NCI-H226 (cell line): ENCODE data around the gene THPO.
"Not testable (repeated sequence)": the region's sequence is repeated elsewhere in the genome, so short reads cannot be mapped to it uniquely, and the experiment has no call there.

Source experiments
- DNase-seq: peaks from one replicate; pipeline ENCODE4 v3.0.0-alpha.2; 2015

The THPO gene

DNA sequence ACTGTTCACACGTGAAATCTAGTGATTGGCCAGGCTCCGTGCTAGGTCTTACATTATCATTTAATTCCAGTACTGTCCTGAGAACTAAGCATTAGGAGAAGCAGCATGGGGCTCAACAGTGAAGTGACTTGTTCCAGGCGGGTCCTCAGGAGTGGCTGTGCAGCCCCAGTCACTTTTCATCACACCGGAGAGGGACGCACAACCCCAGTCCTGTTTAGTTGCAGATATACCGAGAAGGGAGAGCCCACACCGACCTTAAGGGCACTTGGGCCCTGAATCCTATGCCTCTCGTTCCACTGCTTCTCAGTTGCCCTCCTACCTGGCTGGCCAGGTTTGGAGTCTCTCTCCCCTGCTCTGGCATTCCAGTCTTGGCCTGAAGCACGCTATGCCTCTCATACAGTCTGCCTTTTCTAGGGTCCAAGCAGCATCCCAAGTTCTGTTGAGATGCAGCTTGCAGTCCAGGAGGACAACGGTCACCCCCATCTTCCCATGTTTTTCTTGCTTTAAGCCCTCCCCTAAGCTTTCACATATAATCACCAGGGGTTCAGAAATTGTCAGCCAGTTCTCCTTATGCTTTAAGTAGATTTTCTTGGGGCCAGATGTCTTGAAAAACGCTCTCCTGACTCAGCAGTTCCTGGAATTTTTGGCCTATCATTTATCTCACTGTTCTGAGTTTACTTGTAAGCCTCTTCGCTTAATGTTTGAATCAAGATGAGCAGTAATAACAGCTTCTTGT, 30.5 kb downstream of the THPO start:
- DNase-seq = no peak

GRCh38 chr3:184346480-184347190, 31.4 kb downstream of the THPO start:
- no peak for DNase-seq

DNA sequence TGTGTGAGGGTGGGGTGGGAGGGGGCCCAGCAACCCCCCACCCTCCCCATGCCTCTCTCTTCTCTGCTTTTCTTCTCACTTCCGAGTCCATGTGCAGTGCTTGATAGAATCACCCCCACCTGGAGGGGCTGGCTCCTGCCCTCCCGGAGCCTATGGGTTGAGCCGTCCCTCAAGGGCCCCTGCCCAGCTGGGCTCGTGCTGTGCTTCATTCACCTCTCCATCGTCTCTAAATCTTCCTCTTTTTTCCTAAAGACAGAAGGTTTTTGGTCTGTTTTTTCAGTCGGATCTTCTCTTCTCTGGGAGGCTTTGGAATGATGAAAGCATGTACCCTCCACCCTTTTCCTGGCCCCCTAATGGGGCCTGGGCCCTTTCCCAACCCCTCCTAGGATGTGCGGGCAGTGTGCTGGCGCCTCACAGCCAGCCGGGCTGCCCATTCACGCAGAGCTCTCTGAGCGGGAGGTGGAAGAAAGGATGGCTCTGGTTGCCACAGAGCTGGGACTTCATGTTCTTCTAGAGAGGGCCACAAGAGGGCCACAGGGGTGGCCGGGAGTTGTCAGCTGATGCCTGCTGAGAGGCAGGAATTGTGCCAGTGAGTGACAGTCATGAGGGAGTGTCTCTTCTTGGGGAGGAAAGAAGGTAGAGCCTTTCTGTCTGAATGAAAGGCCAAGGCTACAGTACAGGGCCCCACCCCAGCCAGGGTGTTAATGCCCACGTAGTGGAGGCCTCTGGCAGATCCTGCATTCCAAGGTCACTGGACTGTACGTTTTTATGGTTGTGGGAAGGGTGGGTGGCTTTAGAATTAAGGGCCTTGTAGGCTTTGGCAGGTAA, 32.5 kb downstream of the THPO start:
- DNase-seq = peak; percentile 33

- DNase-seq = no peak
These were observed 33.3 kb downstream of the THPO start for GRCh38 chr3:184344579-184345316.

GRCh38 chr3:184343200-184343876, 34.7 kb downstream of the THPO start:
- no peak for DNase-seq

- DNase-seq = no peak
These were observed 36.1 kb downstream of the THPO start for GRCh38 chr3:184341925-184342324.

- DNase-seq = not testable (repeated sequence)
These were observed 38.4 kb downstream of the THPO start for GRCh38 chr3:184339451-184340135.

DNA sequence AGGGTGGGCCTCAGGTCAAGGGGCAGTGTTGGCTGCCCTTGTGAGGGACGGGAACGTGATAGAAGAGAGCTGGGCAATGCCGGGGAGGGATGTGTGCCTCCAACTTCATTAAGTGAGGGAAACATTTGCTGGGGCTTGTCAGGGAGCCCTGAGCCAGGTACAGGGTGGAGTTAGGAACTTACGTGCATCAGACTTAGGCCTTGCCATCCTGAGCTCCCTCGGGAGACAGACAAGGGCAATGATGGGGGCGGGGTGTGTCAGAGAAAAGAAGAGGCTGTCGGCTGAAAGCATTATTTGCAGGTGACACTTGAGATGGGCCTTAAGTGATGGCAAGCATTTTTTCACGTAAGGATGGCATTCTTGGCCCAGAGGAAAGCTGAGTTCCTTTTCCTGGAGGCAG, 39.0 kb downstream of the THPO start:
- no peak for DNase-seq

- DNase-seq = no peak
These were observed 39.5 kb downstream of the THPO start for GRCh38 chr3:184338511-184338945.

DNA sequence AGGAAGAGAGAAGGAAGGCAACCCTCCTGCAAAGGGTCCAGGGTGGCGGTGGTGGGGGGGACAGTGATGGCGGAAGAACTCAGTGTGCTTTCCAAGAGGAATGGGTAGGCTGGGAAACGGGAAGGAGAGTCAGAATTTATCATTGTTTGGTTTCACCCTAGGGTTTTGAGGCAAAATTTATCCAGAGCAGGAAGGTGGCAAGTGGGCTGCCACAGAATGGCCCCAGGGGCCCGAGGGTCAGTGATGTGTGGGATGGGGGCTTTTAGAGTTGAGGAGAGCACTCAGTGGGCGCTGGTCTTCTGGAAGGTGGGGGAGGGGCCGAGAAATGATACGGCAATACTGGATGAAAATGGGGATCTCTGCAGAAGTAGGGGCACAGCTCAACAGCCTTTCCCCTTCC, 40.0 kb downstream of the THPO start:
- no peak for DNase-seq

DNA sequence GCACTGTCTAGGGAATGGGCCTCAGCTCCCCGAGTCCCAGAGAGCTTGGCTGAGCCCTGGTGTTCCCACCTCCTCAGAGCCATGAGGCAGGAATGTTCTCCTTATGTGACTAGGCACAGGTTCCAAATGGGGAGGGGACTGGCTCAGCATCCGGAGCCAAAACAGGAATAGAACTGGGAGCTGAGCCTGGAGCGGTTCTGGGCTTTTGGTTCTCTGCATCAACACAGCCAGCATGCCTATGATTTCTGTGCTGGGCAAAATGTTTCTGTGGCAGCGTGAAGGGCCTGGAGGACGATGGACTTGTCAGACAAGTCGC, 40.6 kb downstream of the THPO start, which contains the start of gene FAM131A:
Gene FAM131A (plus strand): TSS at position 202 of the 316 bp plus-strand sequence. CDS start 31 bp downstream, at position 233.
- DNase-seq = no peak

DNA sequence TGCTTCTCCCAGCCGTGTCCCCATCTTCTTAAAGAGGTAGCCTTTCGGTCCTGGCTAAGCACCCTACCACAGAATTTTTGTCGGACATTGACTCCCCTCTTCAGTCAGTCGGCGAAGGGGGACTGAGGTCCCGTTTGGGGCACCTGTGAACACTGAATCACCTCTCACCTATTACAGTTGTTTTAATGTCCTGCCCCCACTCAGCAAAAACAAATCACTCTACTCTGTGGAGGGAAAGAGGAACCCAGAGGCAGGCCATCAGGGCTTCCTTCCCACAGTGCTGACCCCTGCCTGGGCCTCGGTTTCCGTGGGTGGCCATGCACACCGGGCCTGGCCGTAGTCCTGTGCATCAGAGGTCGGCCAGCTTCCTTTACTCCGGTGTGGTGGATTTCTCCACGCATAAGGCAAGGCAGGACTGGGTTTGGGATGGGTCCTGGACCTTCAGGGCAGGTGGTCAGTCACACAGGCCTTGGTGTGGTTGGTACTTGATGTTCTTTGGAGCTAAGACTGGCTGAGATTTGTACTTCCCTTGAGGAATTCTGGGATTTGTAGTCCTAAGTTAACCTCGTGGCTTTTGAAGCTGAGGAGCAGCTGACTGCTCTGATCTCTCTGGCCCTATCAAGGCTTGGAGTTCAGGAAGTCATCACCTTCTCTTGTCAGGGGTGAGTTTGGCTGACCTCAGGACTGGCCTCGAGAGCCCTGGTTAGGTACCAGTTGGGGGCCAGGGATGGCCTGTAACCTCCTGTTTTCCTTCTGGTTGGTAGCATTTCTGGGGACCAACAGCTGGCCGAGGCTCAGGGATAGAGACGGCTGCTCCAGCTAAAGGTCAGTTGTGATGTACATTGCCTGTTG, 41.2 kb downstream of the THPO start:
- no peak for DNase-seq

GRCh38 chr3:184335661-184336546, 42.1 kb downstream of the THPO start:
- peak; percentile 70 for DNase-seq

- peak; percentile 20 for DNase-seq
These were observed 42.7 kb downstream of the THPO start for GRCh38 chr3:184335291-184335660.

DNA sequence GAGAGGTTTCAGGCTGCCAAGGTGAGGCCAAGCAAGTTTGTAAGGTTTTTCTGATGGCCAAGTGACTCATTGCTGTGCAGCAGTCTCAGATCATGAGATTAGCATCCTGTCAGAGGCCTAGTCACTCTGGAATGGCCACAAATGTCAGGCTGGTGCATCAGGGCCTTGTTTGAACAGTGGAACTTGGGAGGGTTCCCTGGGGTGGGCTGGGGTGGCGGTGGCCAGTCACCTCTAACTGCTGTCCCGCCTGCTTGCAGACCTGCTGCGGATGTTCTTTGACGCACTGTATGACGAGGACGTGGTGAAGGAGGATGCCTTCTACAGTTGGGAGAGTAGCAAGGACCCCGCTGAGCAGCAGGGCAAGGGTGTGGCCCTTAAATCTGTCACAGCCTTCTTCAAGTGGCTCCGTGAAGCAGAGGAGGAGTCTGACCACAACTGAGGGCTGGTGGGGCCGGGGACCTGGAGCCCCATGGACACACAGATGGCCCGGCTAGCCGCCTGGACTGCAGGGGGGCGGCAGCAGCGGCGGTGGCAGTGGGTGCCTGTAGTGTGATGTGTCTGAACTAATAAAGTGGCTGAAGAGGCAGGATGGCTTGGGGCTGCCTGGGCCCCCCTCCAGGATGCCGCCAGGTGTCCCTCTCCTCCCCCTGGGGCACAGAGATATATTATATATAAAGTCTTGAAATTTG, 43.4 kb downstream of the THPO start:
- DNase-seq = peak; percentile 26

DNA sequence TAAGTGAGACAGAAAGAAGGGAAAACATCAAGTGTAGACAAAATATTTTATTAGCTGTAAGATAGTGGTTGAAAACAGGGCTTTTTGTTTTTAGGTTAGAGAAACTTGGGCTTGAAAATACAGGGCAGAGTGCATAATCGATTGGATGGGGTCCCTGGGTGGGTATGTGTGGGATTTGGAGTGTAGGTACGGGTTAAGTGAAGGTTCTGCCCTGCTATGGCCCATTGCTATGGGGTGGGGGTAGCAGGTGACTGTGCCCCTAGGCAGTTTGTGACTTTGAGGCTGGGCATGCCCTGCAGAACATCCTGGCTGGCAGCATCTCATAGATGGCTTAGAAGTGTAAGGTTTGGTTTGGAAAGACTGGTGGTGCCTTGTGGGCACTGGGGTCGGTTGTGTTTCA, 44.3 kb downstream of the THPO start:
- no peak for DNase-seq

DNA sequence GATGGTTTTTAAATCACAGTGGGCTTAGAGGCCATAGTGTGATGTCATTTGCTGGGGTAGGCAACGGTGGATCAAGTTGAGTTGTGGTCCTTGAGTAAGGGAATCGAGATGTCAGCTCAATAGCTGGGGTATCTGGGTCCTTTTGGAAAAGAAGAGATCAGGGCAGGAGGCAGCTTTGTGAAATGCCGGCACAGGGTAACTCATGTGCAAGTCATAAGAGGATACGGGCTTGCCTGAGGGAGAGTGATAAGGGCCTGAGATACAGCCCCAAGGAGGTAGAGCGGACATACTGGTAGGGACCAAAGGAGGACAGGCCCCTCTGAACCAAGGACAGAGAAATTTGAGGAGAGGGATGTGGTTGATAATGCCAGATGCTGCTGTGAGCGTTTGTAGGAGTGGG, 44.8 kb downstream of the THPO start:
- DNase-seq = no peak

DNA sequence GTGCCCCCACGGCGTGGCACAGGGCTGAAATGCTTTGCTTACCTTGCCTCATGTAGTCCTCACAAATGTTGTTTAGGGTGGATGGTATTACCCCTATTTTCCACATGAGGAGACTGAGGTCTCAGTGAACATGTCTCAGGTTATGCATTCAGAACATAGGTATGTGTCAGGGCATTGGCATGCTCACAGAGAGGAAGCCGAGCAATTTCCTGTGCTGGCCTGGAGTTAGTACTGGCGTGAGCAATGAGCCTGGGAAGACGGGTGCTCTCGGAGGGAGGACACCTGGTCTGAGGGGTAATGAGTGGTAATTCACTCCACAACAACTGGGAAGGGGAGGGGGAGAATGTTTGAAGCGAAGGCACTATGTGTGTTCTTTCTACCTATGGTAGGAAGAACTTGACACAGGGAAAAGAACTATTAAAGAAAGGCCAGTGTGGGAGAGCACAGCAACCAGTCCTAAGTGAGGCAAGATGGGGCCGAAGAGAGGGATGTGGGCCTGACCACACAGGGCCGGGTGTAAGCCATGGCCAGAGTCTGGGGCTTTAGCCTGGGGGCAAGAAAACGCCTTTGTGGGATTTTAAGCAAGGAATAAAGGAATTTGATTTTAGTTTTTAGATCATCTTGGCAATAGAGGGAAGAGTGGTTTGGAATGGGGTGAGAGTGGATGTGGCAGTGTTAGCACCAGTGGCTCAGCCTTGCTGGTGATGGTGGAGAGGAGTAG, 45.5 kb downstream of the THPO start:
- peak; percentile 94 for DNase-seq
